ENCODE measurements around the gene PSMG3. TPM values are rescaled to one million over a fixed set of nuclear protein-coding genes. Genes with fewer than 3 reads are reported as not detected.

The PSMG3 gene, protein sequence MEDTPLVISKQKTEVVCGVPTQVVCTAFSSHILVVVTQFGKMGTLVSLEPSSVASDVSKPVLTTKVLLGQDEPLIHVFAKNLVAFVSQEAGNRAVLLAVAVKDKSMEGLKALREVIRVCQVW
- 73.9 and 79.8 TPM in 2 replicates for total RNA-seq

DNA sequence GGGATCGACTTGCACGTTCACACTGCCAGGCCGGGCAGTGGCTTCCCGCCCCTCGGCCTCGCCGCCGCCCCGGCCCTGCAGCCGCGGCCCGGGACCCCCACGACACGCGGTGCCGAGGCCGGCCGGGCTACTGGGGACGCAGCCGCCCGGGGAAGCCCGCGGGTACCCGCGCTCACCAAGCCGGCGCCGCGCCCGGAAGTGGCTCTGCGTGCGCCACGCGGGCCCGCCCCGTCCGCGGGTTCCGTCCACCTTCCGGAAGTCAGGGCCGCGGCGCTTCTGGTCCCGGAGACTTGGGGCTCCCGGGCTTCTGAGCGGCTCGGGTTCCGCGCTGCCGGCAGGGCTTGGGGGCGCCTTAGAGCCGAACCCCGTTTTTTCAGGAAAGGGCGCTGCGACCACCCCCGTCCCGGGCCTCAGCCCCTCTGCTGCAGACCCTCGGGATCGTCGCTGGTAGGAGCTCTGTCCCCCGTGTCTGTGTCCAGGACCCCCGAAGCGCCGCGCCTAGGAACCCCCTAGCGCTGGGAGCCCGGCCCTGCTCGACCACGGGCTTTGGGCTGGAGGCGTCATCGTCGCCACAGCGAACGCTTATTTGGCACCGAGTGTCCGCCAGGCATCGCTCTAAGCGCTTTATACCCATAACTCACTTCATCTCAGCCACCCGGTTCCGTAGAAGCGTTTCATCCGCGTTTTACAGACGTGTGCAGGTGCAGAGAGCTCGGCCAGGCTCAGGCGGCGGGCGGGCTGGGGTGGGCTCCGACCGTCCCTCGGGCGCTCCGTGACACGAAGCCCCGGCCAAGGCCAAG is at the start of gene PSMG3:
Gene PSMG3, minus strand, starts transcription at position 200 of the 800 bp plus-strand sequence. CDS start 693 bp downstream, outside the sequence.
- Histone ChIP-seq H3K4me3 (ENCODE audit: low read depth, low read length) (peak within 1 kb of the TSS; percentile 96), H3K27me3 (ENCODE audit: control insufficient read depth, insufficient read depth, low read length) (no peaks in the 10 kb centered on the region), H3K36me3 (ENCODE audit: control insufficient read depth, insufficient read depth, low read length) (peaks cover 2% of the 10 kb centered on the region)
- TF ChIP-seq, protein P1, sequence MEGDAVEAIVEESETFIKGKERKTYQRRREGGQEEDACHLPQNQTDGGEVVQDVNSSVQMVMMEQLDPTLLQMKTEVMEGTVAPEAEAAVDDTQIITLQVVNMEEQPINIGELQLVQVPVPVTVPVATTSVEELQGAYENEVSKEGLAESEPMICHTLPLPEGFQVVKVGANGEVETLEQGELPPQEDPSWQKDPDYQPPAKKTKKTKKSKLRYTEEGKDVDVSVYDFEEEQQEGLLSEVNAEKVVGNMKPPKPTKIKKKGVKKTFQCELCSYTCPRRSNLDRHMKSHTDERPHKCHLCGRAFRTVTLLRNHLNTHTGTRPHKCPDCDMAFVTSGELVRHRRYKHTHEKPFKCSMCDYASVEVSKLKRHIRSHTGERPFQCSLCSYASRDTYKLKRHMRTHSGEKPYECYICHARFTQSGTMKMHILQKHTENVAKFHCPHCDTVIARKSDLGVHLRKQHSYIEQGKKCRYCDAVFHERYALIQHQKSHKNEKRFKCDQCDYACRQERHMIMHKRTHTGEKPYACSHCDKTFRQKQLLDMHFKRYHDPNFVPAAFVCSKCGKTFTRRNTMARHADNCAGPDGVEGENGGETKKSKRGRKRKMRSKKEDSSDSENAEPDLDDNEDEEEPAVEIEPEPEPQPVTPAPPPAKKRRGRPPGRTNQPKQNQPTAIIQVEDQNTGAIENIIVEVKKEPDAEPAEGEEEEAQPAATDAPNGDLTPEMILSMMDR (IDR thresholded peaks at IDR 0.05; ENCODE audit: insufficient read depth, low read length, poor library complexity, severe bottlenecking) = peak; percentile 38
- DNase-seq (ENCODE audit: low read depth) = peak; percentile 29

DNA sequence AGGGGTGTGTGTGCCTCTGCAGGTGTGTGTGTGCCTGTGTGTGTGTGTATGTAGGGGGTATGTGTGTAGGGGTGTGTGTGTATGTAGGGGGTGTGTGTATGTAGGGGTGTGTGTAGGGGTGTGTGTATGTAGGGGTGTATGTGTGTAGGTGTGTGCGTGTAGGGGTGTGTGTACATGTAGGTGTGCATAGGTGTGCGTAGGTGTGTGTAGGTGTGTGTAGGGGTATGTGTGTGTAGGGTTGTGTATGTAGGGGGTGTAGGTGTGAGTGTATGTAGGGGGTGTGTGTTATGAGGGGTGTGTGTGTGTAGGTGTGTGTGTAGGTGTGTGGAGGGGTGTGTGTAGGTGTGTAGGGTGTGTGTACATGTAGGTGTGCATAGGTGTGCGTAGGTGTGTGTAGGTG is 48.6 kb upstream of the PSMG3 start:
- TF ChIP-seq, protein P1 (IDR thresholded peaks at IDR 0.05; ENCODE audit: insufficient read depth, low read length, poor library complexity, severe bottlenecking) = no peak
- Histone ChIP-seq H3K27me3 (ENCODE audit: control insufficient read depth, insufficient read depth, low read length) (peaks cover 2% of the 10 kb centered on the region), H3K36me3 (ENCODE audit: control insufficient read depth, insufficient read depth, low read length) (no peaks in the 10 kb centered on the region), H3K4me3 (ENCODE audit: low read depth, low read length) (no peak overlapping the region)
- DNase-seq (ENCODE audit: low read depth) = no peak

DNA sequence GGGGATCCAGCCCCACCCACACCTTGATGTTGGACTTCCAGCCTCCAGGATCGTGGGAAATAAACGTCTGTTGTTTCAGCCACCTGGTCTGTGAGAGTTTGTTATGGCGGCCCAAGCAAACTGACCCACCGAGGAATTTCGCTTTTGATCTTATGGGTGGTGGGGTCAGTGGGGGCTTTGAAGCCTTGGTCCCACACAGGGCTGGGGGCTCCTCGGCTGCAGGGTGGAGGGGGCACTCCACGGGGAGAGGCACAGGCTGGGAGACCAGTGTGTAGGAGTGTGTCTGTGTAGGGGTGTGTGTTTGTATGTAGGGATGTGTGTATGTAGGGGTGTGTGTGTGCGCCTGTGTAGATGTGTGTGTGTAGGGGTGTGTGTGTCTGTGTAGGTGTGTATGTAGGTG is 48.1 kb upstream of the PSMG3 start:
- TF ChIP-seq, protein P1 (IDR thresholded peaks at IDR 0.05; ENCODE audit: insufficient read depth, low read length, poor library complexity, severe bottlenecking) = no peak
- DNase-seq (ENCODE audit: low read depth) = no peak
- Histone ChIP-seq H3K36me3 (ENCODE audit: control insufficient read depth, insufficient read depth, low read length) (no peaks in the 10 kb centered on the region), H3K4me3 (ENCODE audit: low read depth, low read length) (no peak overlapping the region), H3K27me3 (ENCODE audit: control insufficient read depth, insufficient read depth, low read length) (peaks cover 2% of the 10 kb centered on the region)

DNA sequence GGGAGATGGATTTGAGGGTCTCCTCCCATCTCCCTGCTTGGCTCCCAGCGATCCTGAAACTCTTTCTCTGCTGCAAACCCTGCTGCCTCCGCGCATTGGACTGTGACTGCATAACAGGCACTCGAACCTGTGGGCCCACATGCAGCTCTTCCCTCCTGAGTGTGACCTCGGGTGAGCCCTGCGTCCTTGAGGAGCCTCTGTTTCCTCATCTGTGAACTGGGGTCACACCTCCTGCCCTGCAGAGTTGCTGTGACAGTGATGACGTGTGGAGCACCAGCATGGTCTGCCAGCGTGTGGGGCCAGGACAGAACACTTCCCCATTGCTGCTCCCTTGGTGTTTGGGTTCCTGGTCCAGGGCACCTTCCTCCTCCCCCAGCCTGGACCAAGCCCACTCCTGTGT is 46.9 kb upstream of the PSMG3 start:
- TF ChIP-seq, protein P1 (IDR thresholded peaks at IDR 0.05; ENCODE audit: insufficient read depth, low read length, poor library complexity, severe bottlenecking) = no peak
- H3K36me3 ChIP-seq (ENCODE audit: control insufficient read depth, insufficient read depth, low read length) = no peaks in the 10 kb centered on the region
- peaks cover 2% of the 10 kb centered on the region for H3K27me3 ChIP-seq (ENCODE audit: control insufficient read depth, insufficient read depth, low read length)
- H3K4me3 ChIP-seq (ENCODE audit: low read depth, low read length) = no peak overlapping the region
- DNase-seq (ENCODE audit: low read depth) = no peak

DNA sequence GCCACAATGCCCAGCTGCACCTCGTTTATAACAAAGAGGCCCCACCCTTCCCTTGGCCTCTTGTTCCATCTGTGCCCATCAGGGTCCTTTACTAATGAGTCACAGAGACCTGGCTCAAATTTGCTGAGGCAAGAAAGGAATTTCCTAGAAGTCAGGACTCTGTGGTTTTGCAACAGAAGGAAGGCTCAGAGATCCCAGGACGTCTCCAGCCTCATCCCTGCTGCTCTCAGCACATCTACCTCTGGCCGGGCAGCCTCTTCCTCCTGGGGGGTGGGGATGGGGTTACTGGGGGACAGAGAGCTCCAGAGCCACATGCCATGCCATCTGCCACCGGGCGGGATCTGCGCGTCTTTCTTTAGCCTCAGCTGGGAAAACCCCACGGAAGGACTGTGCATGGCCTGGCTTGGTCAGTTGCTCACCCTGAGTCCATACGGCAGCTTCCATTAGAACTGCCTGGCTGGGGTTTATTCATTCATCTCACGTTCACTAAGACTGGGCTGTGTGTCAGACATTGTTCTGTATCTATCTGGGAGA is 41.9 kb upstream of the PSMG3 start:
- TF ChIP-seq, protein P1 (IDR thresholded peaks at IDR 0.05; ENCODE audit: insufficient read depth, low read length, poor library complexity, severe bottlenecking) = no peak
- Histone ChIP-seq H3K36me3 (ENCODE audit: control insufficient read depth, insufficient read depth, low read length) (no peaks in the 10 kb centered on the region), H3K27me3 (ENCODE audit: control insufficient read depth, insufficient read depth, low read length) (peaks cover 5% of the 10 kb centered on the region), H3K4me3 (ENCODE audit: low read depth, low read length) (no peak overlapping the region)
- peak; percentile 72 for DNase-seq (ENCODE audit: low read depth)

Data from kidney epithelial cell (primary cell).